ENCODE data around the gene TEDDM1.

TEDDM1 gene

DNA sequence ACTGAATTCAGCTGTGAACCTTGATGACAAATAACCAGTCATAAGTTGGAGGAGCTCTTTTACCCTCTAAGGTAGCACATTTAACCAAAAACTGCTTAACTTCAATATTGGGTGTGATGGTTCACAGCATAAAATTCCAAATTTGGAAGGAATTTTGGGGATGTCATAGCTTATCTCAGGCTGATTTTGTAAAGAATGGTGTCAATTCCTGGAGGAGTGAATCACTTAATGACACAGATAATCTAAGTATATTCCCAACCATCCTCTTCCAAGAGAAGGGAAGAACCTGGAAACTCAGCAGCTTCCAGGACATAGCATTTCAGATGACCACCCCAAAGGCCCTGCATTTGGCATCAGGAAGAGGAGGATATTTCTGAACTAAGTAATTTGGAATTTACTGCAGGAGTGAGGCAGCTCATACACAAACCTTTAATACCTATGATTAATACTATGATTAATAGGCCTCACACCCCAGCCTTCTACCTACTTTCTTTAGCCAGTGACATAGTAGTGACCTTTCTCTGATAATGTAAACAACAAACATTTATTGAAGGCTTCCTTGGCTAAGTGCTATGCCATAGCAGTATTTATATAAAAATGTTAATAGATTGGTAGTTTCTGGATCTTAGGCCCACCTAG, 23.4 kb downstream of the TEDDM1 start:
- DNase-seq, result no peak

DNA sequence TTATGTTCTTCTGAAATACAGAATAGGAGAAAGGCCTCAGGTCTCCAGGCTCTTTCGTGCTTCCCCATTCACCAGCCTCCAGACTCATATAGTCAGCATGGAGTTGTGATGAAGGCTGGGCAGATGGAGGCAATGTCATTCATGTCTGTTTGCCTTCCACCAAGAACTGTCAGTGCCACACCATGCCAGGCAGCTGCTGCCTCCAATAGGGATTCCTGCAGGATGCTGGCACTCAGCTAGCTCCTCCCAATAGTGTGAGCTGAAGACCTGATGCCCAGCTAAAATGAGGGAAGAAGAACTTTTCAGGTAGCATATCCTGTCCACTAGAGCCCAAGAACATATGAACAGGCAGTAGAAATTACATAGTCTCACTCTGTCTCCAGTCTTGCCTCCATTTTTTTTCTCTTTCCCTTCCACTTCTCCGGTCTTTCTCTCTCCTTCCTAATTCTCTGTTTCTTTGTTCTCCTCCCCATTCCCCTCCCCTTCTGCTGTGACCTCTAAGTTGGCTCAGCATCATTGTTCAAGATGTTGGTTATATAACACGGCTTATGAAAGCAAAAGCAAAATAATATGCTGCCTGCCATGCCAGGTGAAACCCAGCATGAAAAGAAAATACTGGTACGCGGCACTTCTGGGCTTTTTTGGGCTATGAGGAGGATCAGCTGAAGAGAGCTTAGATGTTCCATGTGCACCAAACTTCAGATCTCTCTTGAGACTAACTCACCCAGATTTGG, 26.2 kb downstream of the TEDDM1 start:
- DNase-seq, result no peak

- no peak for DNase-seq
Observed at GRCh38 chr1:182370532-182370931, 29.9 kb downstream of the TEDDM1 start.

DNA sequence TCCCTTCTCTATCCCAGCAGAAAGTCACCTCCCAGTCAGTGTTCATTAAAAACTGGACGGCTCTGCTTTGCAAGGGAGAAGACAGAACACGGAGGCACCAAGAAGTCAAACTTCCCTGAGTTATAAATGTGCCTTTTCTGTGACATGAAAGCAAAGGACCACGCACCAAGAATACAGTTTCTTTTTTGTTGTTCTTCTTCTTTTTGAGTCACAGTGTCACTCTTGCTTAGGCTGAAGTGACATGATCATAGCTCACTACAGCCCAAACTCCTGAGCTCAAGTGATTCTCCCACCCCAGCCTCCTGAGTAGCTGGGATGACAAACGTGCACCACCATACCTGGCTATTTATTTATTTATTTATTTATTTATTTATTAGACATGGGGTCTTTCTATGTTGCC, 31.6 kb downstream of the TEDDM1 start:
- DNase-seq, result no peak

- no peak for DNase-seq
Observed at GRCh38 chr1:182368358-182368757, 32.1 kb downstream of the TEDDM1 start.

- no peak for DNase-seq
Observed at GRCh38 chr1:182367926-182368325, 32.5 kb downstream of the TEDDM1 start.

DNA sequence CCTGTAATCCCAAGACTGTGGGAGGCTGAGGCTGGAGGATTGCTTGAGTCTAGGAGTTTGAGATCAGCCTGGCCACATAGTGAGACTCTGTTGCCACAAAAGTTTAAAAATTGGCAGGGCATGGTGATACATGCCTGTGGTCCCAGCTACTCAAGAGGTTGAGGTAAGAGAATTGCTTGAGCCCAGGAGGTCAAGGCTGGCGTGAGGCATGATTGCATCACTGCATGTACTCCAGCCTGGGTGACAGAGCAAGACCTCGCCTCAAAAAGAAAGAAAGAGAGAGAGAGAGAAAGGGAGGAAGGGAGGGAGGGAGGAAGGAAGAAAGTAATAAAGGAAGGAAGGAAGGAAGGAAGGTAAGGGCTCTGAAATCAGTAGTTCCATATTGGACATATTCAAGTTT, 33.9 kb downstream of the TEDDM1 start:
- DNase-seq, result no peak

- no peak for DNase-seq
Observed at GRCh38 chr1:182359645-182360044, 40.8 kb downstream of the TEDDM1 start.

DNA sequence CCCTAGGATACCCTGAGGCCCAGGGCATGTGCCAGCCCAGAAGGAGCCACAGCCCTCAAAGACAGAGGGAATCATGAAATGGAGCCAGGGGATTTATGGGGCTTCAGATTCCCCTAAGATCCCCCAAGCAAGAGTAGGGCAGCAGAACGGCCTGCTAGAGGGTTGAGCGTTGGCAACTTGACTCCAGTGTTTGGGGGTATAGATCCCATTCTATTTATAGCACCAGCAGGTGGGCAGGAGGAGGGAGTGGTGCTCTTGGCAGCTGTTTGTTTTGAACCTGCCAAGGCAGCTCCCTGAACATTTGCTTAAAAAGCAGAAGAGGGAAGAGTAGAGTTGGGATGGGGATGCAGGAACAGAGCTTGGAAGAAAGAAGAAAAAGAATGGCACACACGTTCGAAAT, 42.6 kb downstream of the TEDDM1 start:
- DNase-seq, result peak; percentile 19 to 48

DNA sequence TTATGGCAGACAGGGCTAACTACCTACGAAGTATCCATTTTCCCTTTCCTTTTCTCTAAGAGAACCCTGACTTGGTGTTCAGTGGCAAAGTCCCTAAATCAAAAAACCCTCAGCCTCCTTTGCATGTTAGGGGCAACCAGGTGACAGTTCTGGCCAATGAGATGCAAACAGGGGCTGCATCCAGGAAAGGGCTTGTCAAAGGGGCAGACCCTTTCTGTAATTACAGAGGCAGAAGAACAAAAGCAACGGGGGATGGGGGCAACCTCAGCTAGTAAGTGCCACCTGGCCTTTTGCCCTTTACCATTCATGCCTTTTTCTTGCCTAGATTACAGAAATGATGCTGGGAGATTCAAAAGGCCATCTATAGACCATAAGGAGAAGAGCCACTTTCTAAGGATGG, 43.3 kb downstream of the TEDDM1 start:
- DNase-seq, result no peak

- no peak for DNase-seq
Observed at GRCh38 chr1:182355723-182356098, 44.8 kb downstream of the TEDDM1 start.

- DNase-seq, result no peak
Observed at GRCh38 chr1:182351790-182352364, 48.6 kb downstream of the TEDDM1 start.

DNA sequence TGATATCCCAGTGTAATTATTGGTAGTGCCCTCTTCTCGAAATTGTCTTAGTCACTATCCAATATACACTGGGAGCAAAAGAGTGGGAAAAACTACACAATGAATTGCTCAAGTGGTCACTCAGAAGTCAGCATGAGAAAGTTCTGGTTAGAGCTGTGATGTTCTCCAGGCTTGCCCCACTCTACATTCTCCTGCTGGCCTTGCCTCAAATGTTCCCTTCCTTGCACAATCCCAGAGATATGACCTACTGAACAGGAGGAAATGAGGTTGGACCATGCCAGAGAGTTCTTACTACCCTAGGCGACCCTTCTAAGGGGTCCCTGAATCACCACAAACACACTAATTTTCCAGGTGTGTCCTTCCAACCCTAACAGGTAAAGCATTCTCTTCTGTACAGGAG, 49.6 kb downstream of the TEDDM1 start:
- no peak for DNase-seq

DNA sequence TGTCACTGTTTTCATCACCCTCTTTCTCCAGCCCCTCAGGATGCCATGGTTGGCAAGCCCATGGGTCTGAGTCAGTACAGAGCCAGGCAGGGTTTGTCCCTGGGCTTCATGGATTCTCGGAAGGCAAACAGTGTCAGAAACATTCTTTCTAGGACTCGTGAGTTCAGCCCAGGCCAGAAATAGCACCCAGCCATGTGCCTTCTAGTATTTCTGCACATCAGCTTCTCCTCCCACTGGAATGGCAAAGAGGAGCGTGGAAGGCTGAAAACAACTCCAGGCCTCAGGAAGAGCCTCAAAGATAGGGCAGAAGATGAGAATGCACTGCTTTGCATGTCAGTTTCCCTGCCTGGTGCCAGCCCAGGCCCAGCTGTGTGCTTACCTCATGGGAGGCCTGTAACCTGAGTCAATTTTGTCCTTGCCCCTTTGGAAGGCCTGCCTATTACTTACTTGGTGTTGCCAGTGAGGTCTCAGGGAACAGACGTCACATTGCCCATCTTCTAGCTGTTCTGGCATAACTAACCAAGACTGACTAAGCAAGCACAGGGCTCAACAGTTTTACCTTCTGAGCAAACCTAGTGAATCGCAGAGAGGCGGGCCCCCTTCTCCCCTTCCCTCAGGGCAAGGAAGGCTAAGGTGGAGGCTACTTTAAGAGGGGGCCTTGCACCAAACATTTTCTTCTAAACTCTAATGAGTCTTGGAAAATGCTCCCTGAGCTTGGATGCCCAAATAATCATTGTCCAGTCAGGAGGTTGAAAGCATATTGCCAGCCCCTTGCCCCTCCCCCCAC, 51.3 kb downstream of the TEDDM1 start:
- DNase-seq, result no peak
